DND-41 (cell line): Measurements from ENCODE around the gene ANKRD33.

Experiments used
- ATAC-seq: fragments of 200-7000 bp; cut with Tn5 transposase; 3 replicates; pipeline ENCODE4 v1.9.1; 2021; ENCODE audit warnings: low read depth; ENCODE audit not compliant: insufficient read depth
- DNase-seq: peaks from one replicate; pipeline ENCODE4 v3.0.0-alpha.2; 2020
- H2AFZ ChIP-seq: 2 replicates; pipeline ENCODE4 v1.6.0; 2012; ENCODE audit warnings: low read depth, low read length
- H3K27ac ChIP-seq: 2 replicates; pipeline ENCODE4 v1.5.1; 2012; ENCODE audit warnings: low read length, inconsistent platforms
- H3K27me3 ChIP-seq: fragments of 200-600 bp; sonication (generic); 2 replicates; pipeline ENCODE4 v1.6.0; 2012; ENCODE audit warnings: low read length, mild to moderate bottlenecking, inconsistent platforms; ENCODE audit not compliant: insufficient read depth, poor library complexity
- H3K36me3 ChIP-seq: 2 replicates; pipeline ENCODE4 v1.5.1; 2012; ENCODE audit warnings: low read length, inconsistent platforms; ENCODE audit not compliant: insufficient read depth
- H3K4me1 ChIP-seq: 2 replicates; pipeline ENCODE4 v1.5.1; 2012; ENCODE audit warnings: mild to moderate bottlenecking, low read length; ENCODE audit not compliant: insufficient read depth
- H3K4me2 ChIP-seq: 2 replicates; pipeline ENCODE4 v1.6.0; 2012; ENCODE audit warnings: mild to moderate bottlenecking, moderate library complexity, low read length, inconsistent platforms; ENCODE audit not compliant: insufficient read depth
- H3K4me3 ChIP-seq, 2 experiments: fragments of 200-600 bp in 1 of 2; shearing (Covaris generic) in 1 of 2; 2 replicates each; pipeline ENCODE4 v1.5.1; 2012 to 2016; ENCODE audit warnings: inconsistent platforms in 2 of 2, low read length in 2 of 2, mild to moderate bottlenecking in 2 of 2, low read depth in 1 of 2, moderate library complexity in 1 of 2
- H3K79me2 ChIP-seq: 2 replicates; pipeline ENCODE4 v1.6.0; 2012; ENCODE audit warnings: low read length, inconsistent platforms; ENCODE audit not compliant: insufficient read depth
- H3K9ac ChIP-seq: 2 replicates; pipeline ENCODE4 v1.6.0; 2012; ENCODE audit warnings: low read depth, mild to moderate bottlenecking, inconsistent platforms, low read length, moderate library complexity
- H3K9me3 ChIP-seq: 2 replicates; pipeline ENCODE4 v1.5.1; 2012; ENCODE audit warnings: low read length, moderate library complexity, mild to moderate bottlenecking, inconsistent platforms; ENCODE audit not compliant: insufficient read depth, severe bottlenecking
- H4K20me1 ChIP-seq: 2 replicates; pipeline ENCODE4 v1.6.0; 2012; ENCODE audit warnings: low read length; ENCODE audit not compliant: insufficient read depth
- CTCF ChIP-seq: IDR thresholded peaks from 2 replicates; pipeline ENCODE4 v1.5.1; 2012; ENCODE audit warnings: borderline replicate concordance, low read length, moderate library complexity, mild to moderate bottlenecking; ENCODE audit not compliant: poor library complexity, severe bottlenecking; ENCODE audit errors: extremely low read depth
- EZH2 ChIP-seq: IDR thresholded peaks from 3 replicates; pipeline ENCODE4 v1.6.1; 2012; ENCODE audit warnings: borderline replicate concordance, low read depth, mild to moderate bottlenecking, moderate library complexity, low read length, inconsistent platforms; ENCODE audit not compliant: severe bottlenecking

ANKRD33 gene

DNA sequence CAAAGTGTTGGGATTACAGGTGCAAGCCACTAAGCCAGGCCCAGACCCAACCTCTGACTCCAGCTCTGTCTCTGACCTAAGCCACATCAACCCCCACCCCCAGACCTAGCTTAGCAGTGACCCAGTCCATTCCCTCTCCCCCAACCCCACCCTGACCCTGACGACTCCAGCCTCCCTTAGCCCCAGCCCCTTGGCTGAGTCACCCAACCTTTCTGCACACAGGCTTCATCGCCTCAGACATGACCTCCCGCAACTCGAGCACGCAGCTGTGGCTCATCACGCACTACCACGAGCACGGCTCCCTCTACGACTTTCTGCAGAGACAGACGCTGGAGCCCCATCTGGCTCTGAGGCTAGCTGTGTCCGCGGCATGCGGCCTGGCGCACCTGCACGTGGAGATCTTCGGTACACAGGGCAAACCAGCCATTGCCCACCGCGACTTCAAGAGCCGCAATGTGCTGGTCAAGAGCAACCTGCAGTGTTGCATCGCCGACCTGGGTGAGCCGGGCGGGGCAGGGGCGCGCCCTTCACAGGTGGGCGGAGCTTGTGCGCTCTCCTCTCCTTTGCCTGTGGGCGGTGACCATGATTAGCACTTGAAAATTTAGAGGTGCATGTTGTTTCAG is 27.2 kb downstream of the ANKRD33 start:
- DNase-seq = no peak
- H3K4me1 ChIP-seq = no peaks in the 10 kb centered on the region
- no peaks in the 10 kb centered on the region for H3K36me3 ChIP-seq
- no peak overlapping the region for H3K4me3 ChIP-seq
- H4K20me1 ChIP-seq = no peaks in the 10 kb centered on the region; the same call in 1 of the 2 replicates
- no peaks in the 10 kb centered on the region for H3K9me3 ChIP-seq
- no peak for ATAC-seq
- H3K9ac ChIP-seq = no peak overlapping the region
- H3K27me3 ChIP-seq = no peaks in the 10 kb centered on the region
- H3K79me2 ChIP-seq = no peaks in the 10 kb centered on the region
- no peak overlapping the region for H3K4me2 ChIP-seq
- TF ChIP-seq CTCF (no peak), EZH2 (no peak)
- H3K27ac ChIP-seq = no peak overlapping the region
- H2AFZ ChIP-seq = no peak overlapping the region

- H3K4me2 ChIP-seq = no peak overlapping the region
- no peaks in the 10 kb centered on the region for H3K27me3 ChIP-seq
- no peak for TF ChIP-seq EZH2
- TF ChIP-seq CTCF = no peak
- DNase-seq (no peak), ATAC-seq (no peak)
- no peak overlapping the region for H3K9ac ChIP-seq
- H3K27ac ChIP-seq = no peak overlapping the region
- H3K36me3 ChIP-seq = no peaks in the 10 kb centered on the region
- H3K4me3 ChIP-seq = no peak overlapping the region
- no peaks in the 10 kb centered on the region for H3K4me1 ChIP-seq
- H4K20me1 ChIP-seq = no peaks in the 10 kb centered on the region; the same call in 1 of the 2 replicates
- no peaks in the 10 kb centered on the region for H3K9me3 ChIP-seq
- H2AFZ ChIP-seq = no peak overlapping the region
- no peaks in the 10 kb centered on the region for H3K79me2 ChIP-seq
These were observed 28.0 kb downstream of the ANKRD33 start for GRCh38 chr12:51915951-51916350.

DNA sequence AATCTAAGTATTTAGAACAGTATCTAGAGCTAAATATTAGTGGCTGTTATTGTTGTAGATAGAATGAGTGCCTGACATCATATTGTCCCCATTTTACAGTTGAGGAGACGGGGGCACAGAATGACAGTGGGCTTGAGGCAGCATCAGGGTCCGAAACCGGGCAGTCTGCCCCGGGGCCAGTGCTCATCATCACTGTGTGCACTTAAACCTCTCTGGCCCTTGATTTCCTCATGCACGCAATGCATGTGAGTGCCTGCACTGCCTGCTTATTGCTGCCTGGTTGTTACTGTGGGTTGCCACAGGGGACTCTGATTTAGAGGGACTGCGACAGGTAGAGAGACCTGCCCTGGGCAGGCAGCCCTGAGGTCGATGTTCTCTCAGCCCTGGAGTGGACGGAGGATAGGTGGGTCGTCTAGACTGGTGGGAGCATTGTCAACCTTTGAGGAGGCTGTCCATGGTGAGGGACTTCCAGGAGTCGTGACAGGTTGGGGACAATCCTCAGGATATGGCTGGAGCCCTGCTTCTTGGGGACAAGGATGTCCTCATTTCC is 29.2 kb downstream of the ANKRD33 start:
- Histone ChIP-seq H3K79me2 (no peaks in the 10 kb centered on the region), H3K27me3 (no peaks in the 10 kb centered on the region), H3K27ac (no peak overlapping the region), H3K4me2 (no peak overlapping the region), H3K36me3 (no peaks in the 10 kb centered on the region), H3K9ac (no peak overlapping the region), H3K4me3 (no peak overlapping the region), H3K9me3 (no peaks in the 10 kb centered on the region), H2AFZ (no peak overlapping the region), H4K20me1 (no peaks in the 10 kb centered on the region; the same call in 1 of the 2 replicates), H3K4me1 (no peaks in the 10 kb centered on the region)
- ATAC-seq (no peak), DNase-seq (no peak)
- TF ChIP-seq EZH2 = no peak
- no peak for TF ChIP-seq CTCF
